HEK293 (cell line): ENCODE measurements around the gene BHLHA9.

Source experiments
- CTCF ChIP-seq: fragments of 450-650 bp; formaldehyde crosslinking; IDR thresholded peaks from 2 replicates; pipeline ENCODE4 v1.5.1; 2016; ENCODE audit warnings: missing biosample characterization, missing genetic modification characterization
- ZSCAN16 ChIP-seq: fragments of 450-650 bp; formaldehyde crosslinking; IDR thresholded peaks from 2 replicates; pipeline ENCODE4 v1.5.1; 2016; ENCODE audit warnings: missing biosample characterization, missing genetic modification characterization

GRCh38 chr17:1273492-1274244, 3.4 kb downstream of the BHLHA9 start:
- peak; percentile 11; the same call in 1 of the 2 replicates for TF ChIP-seq CTCF (tag by site-specific recombination)
- no peak for TF ChIP-seq ZSCAN16
